ENCODE results near the gene ZDHHC7. TPM values are rescaled to one million over a fixed set of nuclear protein-coding genes. Genes with fewer than 3 reads are reported as not detected.

The ZDHHC7 gene
- total and polyA plus RNA-seq, 2 of the 8 experiments (the other 6 are each of a cell fraction or from before 2014, with no cell fraction given) = 40.5 to 56.3 TPM

DNA sequence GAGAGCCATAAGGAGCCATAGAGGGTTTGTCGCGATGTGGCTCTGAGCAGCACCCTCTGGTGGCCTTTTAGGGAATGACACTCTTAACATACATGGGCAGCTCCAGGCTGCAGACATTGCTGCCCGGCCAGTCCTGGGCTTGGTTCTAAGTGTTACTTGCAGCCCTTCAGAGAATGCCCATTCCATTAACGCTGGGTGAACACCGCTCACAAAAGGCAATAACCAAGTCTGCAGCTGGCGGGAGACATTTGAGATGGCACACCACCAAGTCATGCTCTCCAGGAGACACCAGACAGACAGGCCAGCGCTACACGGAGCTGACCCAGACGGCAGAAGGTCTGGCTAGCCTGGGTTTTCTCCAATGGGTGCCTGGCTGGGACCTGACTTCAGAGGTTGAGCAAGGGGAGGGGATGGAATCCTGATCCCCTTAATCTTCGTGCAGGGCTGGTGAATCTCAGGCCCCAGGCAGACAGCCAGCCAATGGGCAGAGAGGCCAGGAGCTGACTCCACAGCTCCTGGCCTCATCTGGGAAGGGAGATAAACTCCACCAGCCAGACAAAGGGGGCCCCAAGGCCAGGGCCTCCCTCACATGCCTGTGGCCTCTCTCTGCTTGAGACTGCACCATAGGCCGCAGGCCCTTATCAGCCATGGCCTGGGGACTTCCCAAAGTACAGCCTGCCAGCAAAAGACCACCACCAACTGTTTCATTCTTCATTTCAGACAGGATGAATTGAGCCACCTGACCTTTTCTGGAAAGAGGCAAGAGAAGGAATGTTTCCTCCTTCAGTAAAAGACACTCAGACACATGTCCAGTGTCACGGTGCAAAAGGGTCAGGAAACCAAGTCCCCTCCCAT, 58.8 kb downstream of the ZDHHC7 start:
- CTCF ChIA-PET (ENCODE audit: partially characterized antibody) = interaction anchor here (0.5 to 7.9 kb wide), 52 partner anchors 11 to 579 kb away, joined by 3 to 169 read pairs (median 4); partner anchors contain the start of gene CRISPLD2
- Histone ChIP-seq H3K23me2 (ENCODE audit: low read depth, low read length) (peaks cover 9% of the 10 kb centered on the region), H2AFZ (ENCODE audit: low read length) (no peak overlapping the region), H3K79me2 (ENCODE audit: control insufficient read depth in 1 of 2, insufficient read depth in 2 of 2, low read length in 2 of 2) (no peaks in the 10 kb centered on the region), H3K18ac (ENCODE audit: extremely low read depth, low read length) (no peak overlapping the region), H3K56ac (replicated peaks; ENCODE audit: insufficient read length, low read depth, low read length) (no peak overlapping the region), H2BK12ac (ENCODE audit: low read depth, low read length) (no peak overlapping the region), H2BK20ac (ENCODE audit: low read length) (no peak overlapping the region), H3K14ac (ENCODE audit: insufficient read length) (no peak overlapping the region), H3K23ac (ENCODE audit: insufficient read length) (no peak overlapping the region), H4K20me1 (replicated peaks in 1 of 2; ENCODE audit: control insufficient read depth in 1 of 2, insufficient read depth in 2 of 2, low read length in 2 of 2) (no peaks in the 10 kb centered on the region), H3K79me1 (ENCODE audit: low read depth, low read length) (no peaks in the 10 kb centered on the region), H2BK15ac (ENCODE audit: low read length) (no peak overlapping the region), H3K9ac (replicated peaks in 1 of 4; ENCODE audit: extremely low read depth in 1 of 4, low read depth in 3 of 4, low read length in 3 of 4) (no peak overlapping the region), H3K27ac (ENCODE audit: low read depth, low read length) (no peak overlapping the region), H3K4me1 (replicated peaks in 1 of 4; ENCODE audit: control insufficient read depth in 3 of 4, insufficient read depth in 4 of 4, low read length in 3 of 4) (no peaks in the 10 kb centered on the region), H4K8ac (ENCODE audit: extremely low read depth, insufficient read depth, low read length) (peak overlapping the region; percentile 81), H3K4me2 (ENCODE audit: insufficient read depth in 1 of 2, low read depth in 2 of 2, low read length in 2 of 2) (no peak overlapping the region), H3K4me3 (ENCODE audit: extremely low read depth in 1 of 4, insufficient read depth in 2 of 4, low read depth in 3 of 4, low read length in 4 of 4) (no peak overlapping the region), H2BK5ac (ENCODE audit: low read depth, low read length) (no peak overlapping the region), H3K36me3 (ENCODE audit: control insufficient read depth in 2 of 4, insufficient read depth in 4 of 4, low read length in 3 of 4) (no peaks in the 10 kb centered on the region), H3K9me3 (ENCODE audit: insufficient read depth in 2 of 2, low read depth in 1 of 2, low read length in 1 of 2) (no peaks in the 10 kb centered on the region; a peak in 1 of 4 replicates), H2BK120ac (replicated peaks; ENCODE audit: low read depth, low read length) (no peak overlapping the region), H4K91ac (replicated peaks; ENCODE audit: insufficient read length, low read length) (no peak overlapping the region), H2AK5ac (ENCODE audit: low read depth, low read length) (no peak overlapping the region), H3K4ac (replicated peaks; ENCODE audit: insufficient read length, low read depth, low read length) (no peak overlapping the region), H4K5ac (ENCODE audit: insufficient read length, low read depth, low read length) (no peak overlapping the region), H3K27me3 (replicated peaks in 1 of 4; ENCODE audit: control insufficient read depth in 3 of 4, extremely low read depth in 1 of 4, insufficient read depth in 3 of 4, low read length in 3 of 4) (peaks cover 0 to 2% (median 0%) of the 10 kb centered on the region in 4 experiments; a peak in 1 of 7 replicates)
- WGBS, 2 experiments (ENCODE audit: extremely low coverage in 1 of 2, insufficient coverage in 1 of 2, insufficient read length in 1 of 2, insufficient replicate concordance in 2 of 2, low coverage in 1 of 2, low lambda C conversion rate in 2 of 2, missing lambda C conversion rate in 1 of 2) = 53% methylated on average over 12 of the region's 12 CpGs; no CpG with 5 or more reads in 1 of the 2 experiments
- FAIRE-seq (peak; percentile 84), DNase-seq (ENCODE audit: low read depth in 1 of 2, low spot score in 2 of 2) (peak; percentile 54 to 86)
- TF ChIP-seq, protein P1, sequence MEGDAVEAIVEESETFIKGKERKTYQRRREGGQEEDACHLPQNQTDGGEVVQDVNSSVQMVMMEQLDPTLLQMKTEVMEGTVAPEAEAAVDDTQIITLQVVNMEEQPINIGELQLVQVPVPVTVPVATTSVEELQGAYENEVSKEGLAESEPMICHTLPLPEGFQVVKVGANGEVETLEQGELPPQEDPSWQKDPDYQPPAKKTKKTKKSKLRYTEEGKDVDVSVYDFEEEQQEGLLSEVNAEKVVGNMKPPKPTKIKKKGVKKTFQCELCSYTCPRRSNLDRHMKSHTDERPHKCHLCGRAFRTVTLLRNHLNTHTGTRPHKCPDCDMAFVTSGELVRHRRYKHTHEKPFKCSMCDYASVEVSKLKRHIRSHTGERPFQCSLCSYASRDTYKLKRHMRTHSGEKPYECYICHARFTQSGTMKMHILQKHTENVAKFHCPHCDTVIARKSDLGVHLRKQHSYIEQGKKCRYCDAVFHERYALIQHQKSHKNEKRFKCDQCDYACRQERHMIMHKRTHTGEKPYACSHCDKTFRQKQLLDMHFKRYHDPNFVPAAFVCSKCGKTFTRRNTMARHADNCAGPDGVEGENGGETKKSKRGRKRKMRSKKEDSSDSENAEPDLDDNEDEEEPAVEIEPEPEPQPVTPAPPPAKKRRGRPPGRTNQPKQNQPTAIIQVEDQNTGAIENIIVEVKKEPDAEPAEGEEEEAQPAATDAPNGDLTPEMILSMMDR (IDR thresholded peaks at IDR 0.05; ENCODE audit: control extremely low read depth in 1 of 3, insufficient read depth in 1 of 3, low read depth in 1 of 3, low read length in 3 of 3) = peak; percentile 79 to 94 (median 89)
- TF ChIP-seq NANOG (IDR thresholded peaks at IDR 0.05; ENCODE audit: insufficient read depth, low read depth, low read length, poor library complexity, severe bottlenecking) (no peak), YY1 (IDR thresholded peaks at IDR 0.05; ENCODE audit: low read depth, low read length) (peak; percentile 76), CBX5 (IDR thresholded peaks at IDR 0.05; ENCODE audit: low read depth, low read length) (no peak), TEAD4 (IDR thresholded peaks at IDR 0.05; ENCODE audit: low read depth, low read length) (0 out of 2 replicates have a peak, but pooled peaks have one; percentile 4), SRF (IDR thresholded peaks at IDR 0.05; ENCODE audit: low read depth, low read length) (no peak), RFX5 (IDR thresholded peaks at IDR 0.05; ENCODE audit: borderline replicate concordance, low read depth, low read length) (no peak), RAD21 (IDR thresholded peaks at IDR 0.05 in 1 of 2, conservative IDR thresholded peaks at IDR 0.05 in 1 of 2; ENCODE audit: low read depth in 2 of 2, low read length in 2 of 2) (peak; percentile 78 to 84)
- POLR2A ChIA-PET (ENCODE audit: partially characterized antibody) = interaction anchor here (1.6 kb wide), 2 partner anchors 26 to 199 kb away, joined by 4 to 6 read pairs; no protein-coding TSS in a partner anchor

Data from H1 (cell line).